SU-DHL-6 (cell line): Measurements from ENCODE around the gene NTSR1.

ENCODE experiments used
- CTCF ChIP-seq: fragments of 200-600 bp; sonication (generic); IDR thresholded peaks from one replicate; pipeline ENCODE4 v1.5.1; 2017; ENCODE audit warnings: antibody characterized with exemption, mild to moderate bottlenecking, low read length, moderate library complexity; ENCODE audit not compliant: insufficient read depth, poor library complexity, severe bottlenecking
- EZH2phosphoT487 ChIP-seq: fragments of 200-600 bp; sonication (generic), shearing (Covaris generic); conservative IDR thresholded peaks from 2 replicates; pipeline ENCODE4 v1.6.1; 2018; ENCODE audit warnings: mild to moderate bottlenecking, antibody characterized with exemption, low read length, moderate library complexity, mixed read lengths

- no peak for TF ChIP-seq CTCF
- no peak for TF ChIP-seq EZH2phosphoT487
Observed at GRCh38 chr20:62669249-62669648, 39.4 kb upstream of the NTSR1 start.
